Spleen (tissue), 7 donors: Measurements from ENCODE around the gene OR8B8.

ENCODE experiments used
- POLR2A ChIP-seq, 3 donors: fragments of 450-650 bp; IDR thresholded peaks; one replicate each; pipeline ENCODE4 v1.5.1; 2017; ENCODE audit warnings: antibody characterized with exemption in 3 of 3, mild to moderate bottlenecking in 1 of 3
- TF ChIP-seq, protein P1 (sequence below), 11 experiments: fragments of 200-600 bp in 7 of 11; fragments of 450-650 bp in 4 of 11; sonication (generic) in 4 of 11; IDR thresholded peaks in 8 of 11; conservative IDR thresholded peaks in 3 of 11; 1 replicate in 7 of 11; 2 replicates in 4 of 11; pipeline versions ENCODE4 v1.4.0 to v1.8.0; 2016 to 2021; ENCODE audit warnings: antibody characterized with exemption in 11 of 11, inconsistent platforms in 4 of 11, mild to moderate bottlenecking in 1 of 11
- donor health status: DM: no; HTN: no; CAD: no; lungs with moderate emphysema.
- donor health status: DM: no; HTN: no; CAD: no.
- donor health status: DM: no; HTN: no; CAD: no.

DNA sequence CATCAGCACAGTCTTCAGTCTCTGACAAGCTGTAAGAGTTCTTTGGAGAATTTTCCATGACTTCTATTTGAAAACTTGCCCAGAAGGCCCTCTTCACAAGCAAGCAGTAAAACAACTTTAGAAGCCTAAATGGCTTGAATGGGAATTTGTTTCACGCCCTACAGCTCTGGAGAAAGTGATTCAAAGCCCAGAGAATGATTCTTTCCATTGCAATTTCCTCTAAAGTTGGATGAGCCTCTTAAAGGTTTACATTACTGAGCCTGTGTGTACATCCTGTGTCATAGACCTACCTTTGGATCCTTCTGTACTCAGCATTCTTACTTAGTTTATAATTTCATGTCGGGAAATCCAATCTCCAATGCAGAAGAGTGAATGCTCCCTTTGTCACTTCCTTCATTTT is 39.9 kb downstream of the OR8B8 start:
- TF ChIP-seq, protein P1, sequence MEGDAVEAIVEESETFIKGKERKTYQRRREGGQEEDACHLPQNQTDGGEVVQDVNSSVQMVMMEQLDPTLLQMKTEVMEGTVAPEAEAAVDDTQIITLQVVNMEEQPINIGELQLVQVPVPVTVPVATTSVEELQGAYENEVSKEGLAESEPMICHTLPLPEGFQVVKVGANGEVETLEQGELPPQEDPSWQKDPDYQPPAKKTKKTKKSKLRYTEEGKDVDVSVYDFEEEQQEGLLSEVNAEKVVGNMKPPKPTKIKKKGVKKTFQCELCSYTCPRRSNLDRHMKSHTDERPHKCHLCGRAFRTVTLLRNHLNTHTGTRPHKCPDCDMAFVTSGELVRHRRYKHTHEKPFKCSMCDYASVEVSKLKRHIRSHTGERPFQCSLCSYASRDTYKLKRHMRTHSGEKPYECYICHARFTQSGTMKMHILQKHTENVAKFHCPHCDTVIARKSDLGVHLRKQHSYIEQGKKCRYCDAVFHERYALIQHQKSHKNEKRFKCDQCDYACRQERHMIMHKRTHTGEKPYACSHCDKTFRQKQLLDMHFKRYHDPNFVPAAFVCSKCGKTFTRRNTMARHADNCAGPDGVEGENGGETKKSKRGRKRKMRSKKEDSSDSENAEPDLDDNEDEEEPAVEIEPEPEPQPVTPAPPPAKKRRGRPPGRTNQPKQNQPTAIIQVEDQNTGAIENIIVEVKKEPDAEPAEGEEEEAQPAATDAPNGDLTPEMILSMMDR (IDR thresholded peaks at IDR 0.05 in 8 of 11, conservative IDR thresholded peaks at IDR 0.05 in 3 of 11), result no peak
- no peak for TF ChIP-seq POLR2A (IDR thresholded peaks at IDR 0.05)
